Hepatocyte (in vitro differentiated cells): ENCODE data around the gene C6orf89. TPM values are rescaled to one million over a fixed set of nuclear protein-coding genes. Genes with fewer than 3 reads are reported as not detected.

Experiments used
- DNase-seq: peaks from one replicate; pipeline ENCODE4 v3.0.0-alpha.2; 2016; ENCODE audit warnings: low spot score
- H2AFZ ChIP-seq: fragments of 200-600 bp; sonication (generic); 2 replicates; pipeline ENCODE4 v1.6.0; 2016; ENCODE audit warnings: antibody characterized with exemption, mild to moderate bottlenecking
- H3K27ac ChIP-seq: fragments of 200-600 bp; sonication (generic); 2 replicates; pipeline ENCODE4 v1.5.1; 2016; ENCODE audit warnings: mild to moderate bottlenecking
- H3K27me3 ChIP-seq: fragments of 200-600 bp; sonication (generic); 2 replicates; pipeline ENCODE4 v1.6.1; 2016
- H3K36me3 ChIP-seq: fragments of 200-600 bp; sonication (generic); replicated peaks from 2 replicates; pipeline ENCODE4 v1.5.1; 2016; ENCODE audit warnings: low read depth; ENCODE audit not compliant: insufficient read depth
- H3K4me1 ChIP-seq: fragments of 200-600 bp; sonication (generic); 2 replicates; pipeline ENCODE4 v1.5.1; 2016; ENCODE audit warnings: mild to moderate bottlenecking, moderate library complexity; ENCODE audit not compliant: insufficient read depth
- H3K4me2 ChIP-seq: fragments of 200-600 bp; sonication (generic); 2 replicates; pipeline ENCODE4 v1.6.0; 2016
- H3K4me3 ChIP-seq: fragments of 200-600 bp; sonication (generic); 2 replicates; pipeline ENCODE4 v1.5.1; 2016; ENCODE audit warnings: mild to moderate bottlenecking
- H3K79me2 ChIP-seq: fragments of 200-600 bp; sonication (generic); 2 replicates; pipeline ENCODE4 v1.6.0; 2017; ENCODE audit warnings: mild to moderate bottlenecking
- H3K9me2 ChIP-seq: fragments of 200-600 bp; sonication (generic); replicated peaks from 2 replicates; pipeline ENCODE4 v1.6.0; 2017; ENCODE audit warnings: mild to moderate bottlenecking; ENCODE audit not compliant: insufficient read depth
- H3K9me3 ChIP-seq: fragments of 200-600 bp; sonication (generic); 2 replicates; pipeline ENCODE4 v1.5.1; 2016; ENCODE audit warnings: low read depth, mild to moderate bottlenecking
- H4K20me1 ChIP-seq: fragments of 200-600 bp; sonication (generic); 2 replicates; pipeline ENCODE4 v1.6.0; 2016; ENCODE audit warnings: mild to moderate bottlenecking; ENCODE audit not compliant: insufficient read depth, poor library complexity, severe bottlenecking
- CTCF ChIP-seq: fragments of 200-600 bp; sonication (generic); IDR thresholded peaks from 2 replicates; pipeline ENCODE4 v1.5.1; 2016; ENCODE audit warnings: antibody characterized with exemption, mild to moderate bottlenecking; ENCODE audit not compliant: poor library complexity
- EZH2 ChIP-seq: fragments of 200-600 bp; sonication (generic); IDR thresholded peaks from 2 replicates; pipeline ENCODE4 v1.6.1; 2016; ENCODE audit warnings: antibody characterized with exemption, mild to moderate bottlenecking, borderline replicate concordance
- EZH2phosphoT487 ChIP-seq: fragments of 200-600 bp; sonication (generic); IDR thresholded peaks from one replicate; pipeline ENCODE4 v1.6.1; 2018; ENCODE audit warnings: antibody characterized with exemption, mild to moderate bottlenecking, low read depth, moderate library complexity; ENCODE audit not compliant: unreplicated experiment, severe bottlenecking
- WGBS: methylation state at CpG from one replicate; pipeline ENCODE4 v1.1.6; 2016; ENCODE audit warnings: low lambda C conversion rate; ENCODE audit errors: missing lambda C conversion rate; 5-methylcytosine and 5-hydroxymethylcytosine counted together
- polyA plus RNA-seq: library from polyadenylated mRNA; unstranded; fragments of >200 nt; fragmentation: Nextera tagmentation; extraction: Ambion mirVana; gene quantifications from 2 replicates; pipeline ENCODE4 v1.2.1, GENCODE V29; 2016
- total RNA-seq: library from RNA; depleted of rRNA; stranded (reverse); fragments of >200 nt; gene quantifications from 2 replicates; pipeline ENCODE4 v1.2.3, GENCODE V29; 2014

Gene C6orf89
- total and polyA plus RNA-seq, 2 experiments from 2014 or later = 39.6 to 45.2 TPM

- Histone ChIP-seq H4K20me1 (no peaks in the 10 kb centered on the region), H3K4me2 (no peak overlapping the region)
Measured at GRCh38 chr6:36907781-36908180, 22.0 kb downstream of the C6orf89 start.

GRCh38 chr6:36908747-36909146 lies 23.0 kb downstream of the C6orf89 start:
- Histone ChIP-seq H3K9me2 (no peaks in the 10 kb centered on the region), H3K79me2 (no peaks in the 10 kb centered on the region), H3K4me1 (peaks cover 15% of the 10 kb centered on the region), H3K27ac (peak overlapping the region; percentile 9), H3K36me3 (no peaks in the 10 kb centered on the region), H3K9me3 (no peaks in the 10 kb centered on the region), H3K27me3 (no peaks in the 10 kb centered on the region), H2AFZ (no peak overlapping the region), H3K4me2 (no peak overlapping the region), H3K4me3 (no peak overlapping the region), H4K20me1 (no peaks in the 10 kb centered on the region)
- no peak for TF ChIP-seq EZH2phosphoT487
- TF ChIP-seq CTCF = no peak
- no peak for TF ChIP-seq EZH2
- WGBS = 79% methylated on average over 2 of the region's 2 CpGs
- DNase-seq = no peak

More at GRCh38 chr6:36907781-36908180, 22.0 kb downstream of the C6orf89 start:
- no peaks in the 10 kb centered on the region for H3K9me3 ChIP-seq
- H3K9me2 ChIP-seq = no peaks in the 10 kb centered on the region
- peaks cover 7% of the 10 kb centered on the region for H3K4me1 ChIP-seq
- no peaks in the 10 kb centered on the region for H3K36me3 ChIP-seq
- H2AFZ ChIP-seq = no peak overlapping the region
- WGBS = 60% methylated on average over 5 of the region's 5 CpGs
- TF ChIP-seq EZH2phosphoT487 = no peak
- no peak for TF ChIP-seq CTCF
- no peak for TF ChIP-seq EZH2
- peak overlapping the region; percentile 81 for H3K27ac ChIP-seq
- DNase-seq = peak; percentile 47
- H3K79me2 ChIP-seq = no peaks in the 10 kb centered on the region
- no peak overlapping the region for H3K4me3 ChIP-seq
- no peaks in the 10 kb centered on the region for H3K27me3 ChIP-seq

GRCh38 chr6:36912030-36912454 lies 26.3 kb downstream of the C6orf89 start:
- no peaks in the 10 kb centered on the region for H3K36me3 ChIP-seq

More at GRCh38 chr6:36912030-36912454, 26.3 kb downstream of the C6orf89 start:
- no peak for TF ChIP-seq CTCF
- TF ChIP-seq EZH2phosphoT487 = no peak
- TF ChIP-seq EZH2 = no peak
- no peaks in the 10 kb centered on the region for H3K79me2 ChIP-seq
- no peak overlapping the region for H2AFZ ChIP-seq
- peak overlapping the region; percentile 64 for H3K27ac ChIP-seq
- H3K4me1 ChIP-seq = peaks cover 27% of the 10 kb centered on the region
- no peaks in the 10 kb centered on the region for H3K9me3 ChIP-seq
- DNase-seq = no peak
- no peak overlapping the region for H3K4me2 ChIP-seq
- H3K9me2 ChIP-seq = no peaks in the 10 kb centered on the region
- 87% methylated on average over 4 of the region's 4 CpGs for WGBS
- H3K4me3 ChIP-seq = no peak overlapping the region
- H4K20me1 ChIP-seq = no peaks in the 10 kb centered on the region
- no peaks in the 10 kb centered on the region for H3K27me3 ChIP-seq
